ENCODE measurements around the gene UBE3D. TPM values are rescaled to one million over a fixed set of nuclear protein-coding genes. Genes with fewer than 3 reads are reported as not detected.
A peak's percentile ranks its signal among the peaks of the same experiment; 100 is the strongest.
"Not testable (repeated sequence)": the region's sequence is repeated elsewhere in the genome, so short reads cannot be mapped to it uniquely, and the experiment has no call there.

Gene UBE3D
- polyA plus RNA-seq, 1 donor from 2014 or later = 6.2 TPM

DNA sequence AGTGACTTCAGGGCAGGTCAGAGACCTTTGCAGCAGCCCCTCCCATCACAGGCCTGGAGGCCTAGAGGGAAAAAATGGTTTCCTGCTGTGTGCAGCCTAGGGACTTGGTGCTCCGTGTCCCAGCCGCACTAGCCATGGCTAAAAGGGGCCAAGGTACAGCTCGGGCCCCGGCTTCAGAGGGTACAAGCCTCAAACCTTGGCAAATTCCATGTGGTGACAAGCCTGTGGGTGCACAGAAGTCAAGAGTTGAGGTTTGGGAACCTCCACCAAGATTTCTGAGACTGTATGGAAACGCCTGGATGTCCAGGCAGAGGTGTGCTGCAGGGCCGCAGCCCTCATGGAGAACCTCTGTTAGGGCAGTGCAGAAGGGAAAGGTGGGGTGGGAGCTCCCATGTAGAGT is 34.0 kb downstream of the UBE3D start:
- H3K4me1 Mint-ChIP-seq = no peaks in the 10 kb centered on the region
- no peak overlapping the region for H3K4me3 Mint-ChIP-seq
- H3K9me3 Mint-ChIP-seq = peaks cover 4 to 13% (median 12%) of the 10 kb centered on the region in 3 donors
- H3K36me3 Mint-ChIP-seq = peaks cover 29% of the 10 kb centered on the region
- H3K27me3 Mint-ChIP-seq = no peaks in the 10 kb centered on the region
- H3K27ac Mint-ChIP-seq = no peak overlapping the region

DNA sequence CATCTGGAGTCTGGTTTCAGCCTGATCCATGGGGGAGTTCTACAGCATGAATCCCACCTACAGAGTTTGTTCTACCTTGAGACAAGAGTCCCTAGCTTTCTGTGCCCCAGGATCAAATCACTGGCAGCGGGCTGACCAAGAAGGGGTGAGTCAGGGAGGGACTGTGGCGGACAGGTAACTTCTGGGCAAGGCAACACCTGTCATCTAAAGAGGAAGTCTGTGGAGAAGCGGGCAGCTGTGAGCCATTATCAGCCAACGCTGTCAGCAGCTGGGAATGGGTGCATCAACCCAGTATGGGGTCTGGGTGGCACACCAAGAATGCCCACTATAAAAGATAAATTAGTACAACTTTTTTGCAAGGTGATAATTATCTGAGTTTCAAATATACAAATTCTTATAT is 45.9 kb downstream of the UBE3D start:
- Mint-ChIP-seq H3K27me3 (no peaks in the 10 kb centered on the region), H3K9me3 (peaks cover 0 to 5% (median 0%) of the 10 kb centered on the region in 3 donors), H3K27ac (no peak overlapping the region), H3K4me3 (no peak overlapping the region), H3K4me1 (no peaks in the 10 kb centered on the region), H3K36me3 (peaks cover 16% of the 10 kb centered on the region)

DNA sequence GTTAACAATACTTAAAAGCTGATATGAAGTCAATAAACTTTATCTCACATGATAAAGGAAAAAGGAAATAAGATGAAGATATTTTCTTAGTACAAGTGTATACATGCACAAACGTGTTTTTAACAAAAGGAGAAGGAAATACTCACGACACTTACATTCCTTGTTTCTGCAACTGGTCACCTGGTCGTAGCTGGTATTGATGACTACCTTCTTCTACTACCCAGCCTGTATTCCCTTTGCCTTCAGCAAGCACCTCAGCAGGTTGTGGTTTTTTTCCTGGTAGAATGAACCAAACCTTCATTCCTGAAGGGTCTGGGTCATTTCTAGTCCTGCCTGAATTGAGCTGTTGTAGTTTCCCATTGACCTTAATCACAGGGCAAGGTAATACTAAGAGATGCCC is 54.5 kb downstream of the UBE3D start:
- Mint-ChIP-seq H3K36me3 (peaks cover 17% of the 10 kb centered on the region), H3K4me1 (peaks cover 6 to 11% (median 9%) of the 10 kb centered on the region in 3 donors)
- H3K27ac Mint-ChIP-seq, H3K27me3 Mint-ChIP-seq, H3K4me3 Mint-ChIP-seq, H3K9me3 Mint-ChIP-seq: not testable (repeated sequence)

DNA sequence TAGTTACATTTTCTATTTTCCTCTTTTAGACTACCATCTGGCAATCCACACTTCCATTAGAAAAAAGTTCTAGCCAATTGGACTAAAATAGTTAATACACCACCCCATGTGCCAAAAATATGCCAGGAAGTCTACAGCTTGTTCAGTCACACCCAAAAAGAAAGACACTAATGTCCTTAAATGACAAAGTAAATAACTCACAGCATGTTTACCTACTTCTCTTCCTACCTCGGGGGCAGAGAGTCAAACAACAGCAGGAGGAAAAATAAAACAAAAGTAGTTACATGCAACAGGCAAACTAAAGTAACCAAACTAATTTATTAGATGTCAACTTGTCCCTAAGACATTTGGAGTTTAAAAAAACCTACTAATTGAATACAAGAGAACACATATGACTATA is 57.0 kb downstream of the UBE3D start:
- peaks cover 11% of the 10 kb centered on the region for H3K36me3 Mint-ChIP-seq
- H3K27ac Mint-ChIP-seq = no peak overlapping the region
- H3K4me3 Mint-ChIP-seq = peak overlapping the region in 1 of 4 donors; percentile 10
- peaks cover 6 to 11% (median 9%) of the 10 kb centered on the region in 3 donors for H3K4me1 Mint-ChIP-seq
- no peaks in the 10 kb centered on the region for H3K9me3 Mint-ChIP-seq
- no peaks in the 10 kb centered on the region for H3K27me3 Mint-ChIP-seq

DNA sequence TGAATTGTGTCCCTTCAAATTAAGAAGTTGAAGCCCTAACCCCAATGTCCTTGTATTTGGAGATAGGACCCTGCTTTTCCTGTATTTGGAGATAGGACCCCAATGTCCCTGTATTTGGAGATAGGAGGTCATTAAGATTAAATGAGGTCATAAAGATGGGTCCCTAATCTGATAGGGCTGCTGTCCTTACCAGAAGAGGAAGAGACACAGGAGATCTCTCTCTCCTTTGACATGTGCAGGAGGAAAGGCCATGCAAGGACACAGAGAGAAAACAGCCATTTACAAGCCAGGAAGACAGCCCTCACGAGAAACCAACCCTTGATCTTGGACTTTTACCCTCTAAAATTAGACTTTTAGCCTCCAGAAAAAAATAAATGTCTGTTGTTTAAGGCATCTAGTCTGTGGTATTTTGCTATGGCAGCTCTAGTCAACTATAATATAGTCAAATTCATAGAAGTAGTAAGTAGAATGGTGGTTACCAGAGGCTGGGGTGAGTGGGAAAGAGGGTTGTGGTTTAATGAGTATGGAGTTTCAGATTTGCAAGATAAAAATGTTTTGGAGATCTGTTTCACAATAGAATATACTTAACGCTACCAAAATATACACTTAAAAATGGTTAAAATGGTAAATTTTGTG is 59.3 kb downstream of the UBE3D start:
- H3K9me3 Mint-ChIP-seq = no peaks in the 10 kb centered on the region
- H3K27ac Mint-ChIP-seq = no peak overlapping the region
- no peaks in the 10 kb centered on the region for H3K27me3 Mint-ChIP-seq
- H3K4me3 Mint-ChIP-seq = no peak overlapping the region
- peaks cover 6 to 11% (median 9%) of the 10 kb centered on the region in 3 donors for H3K4me1 Mint-ChIP-seq
- H3K36me3 Mint-ChIP-seq = peaks cover 4% of the 10 kb centered on the region

DNA sequence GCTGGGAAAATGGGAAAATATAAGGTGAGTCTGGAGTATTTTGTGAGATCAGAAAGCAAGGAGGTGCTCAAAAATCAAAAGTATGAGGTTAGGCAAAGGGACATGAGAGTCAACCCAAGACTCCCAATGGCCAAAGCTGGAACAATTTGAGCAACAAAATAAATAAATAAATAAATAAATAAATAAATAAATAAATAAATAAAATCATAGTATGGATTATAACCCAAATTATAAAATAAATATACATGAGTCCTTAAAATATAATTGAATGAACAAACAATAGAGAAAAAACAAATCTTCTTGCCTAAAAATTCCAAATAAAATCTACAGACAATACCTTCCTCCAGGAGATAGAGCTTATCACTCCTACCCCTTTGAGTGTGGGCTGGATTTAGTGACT is 69.5 kb downstream of the UBE3D start:
- no peaks in the 10 kb centered on the region for H3K27me3 Mint-ChIP-seq
- no peaks in the 10 kb centered on the region for H3K9me3 Mint-ChIP-seq
- no peak overlapping the region for H3K4me3 Mint-ChIP-seq

DNA sequence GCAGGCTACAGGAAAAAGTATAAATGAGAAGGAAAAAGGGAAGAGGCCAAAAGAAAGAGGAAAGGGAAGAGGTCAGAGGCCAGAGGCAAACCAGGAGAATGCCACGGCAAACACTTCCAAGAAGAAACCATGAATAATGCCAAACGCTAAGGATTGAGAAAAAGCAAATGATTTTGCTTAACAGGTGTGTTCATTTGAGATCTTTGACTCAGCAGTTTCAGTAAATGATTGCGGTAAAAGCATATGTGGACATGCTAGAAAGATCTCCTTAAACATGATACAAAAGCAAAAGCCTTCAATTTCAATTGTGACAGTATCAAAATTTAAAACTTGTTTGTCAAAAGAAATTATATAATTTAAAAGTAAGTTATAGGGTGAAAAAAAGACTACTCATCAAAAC is 70.6 kb downstream of the UBE3D start:
- Mint-ChIP-seq H3K4me3 (no peak overlapping the region), H3K27me3 (no peaks in the 10 kb centered on the region), H3K9me3 (no peaks in the 10 kb centered on the region), H3K27ac (no peak overlapping the region), H3K4me1 (peaks cover 0 to 3% (median 0%) of the 10 kb centered on the region in 3 donors), H3K36me3 (peaks cover 6% of the 10 kb centered on the region)

More for the DNA sequence above, 69.5 kb downstream of the UBE3D start:
- Mint-ChIP-seq H3K4me1 (peaks cover 0 to 3% (median 0%) of the 10 kb centered on the region in 3 donors), H3K27ac (no peak overlapping the region), H3K36me3 (peaks cover 6% of the 10 kb centered on the region)

DNA sequence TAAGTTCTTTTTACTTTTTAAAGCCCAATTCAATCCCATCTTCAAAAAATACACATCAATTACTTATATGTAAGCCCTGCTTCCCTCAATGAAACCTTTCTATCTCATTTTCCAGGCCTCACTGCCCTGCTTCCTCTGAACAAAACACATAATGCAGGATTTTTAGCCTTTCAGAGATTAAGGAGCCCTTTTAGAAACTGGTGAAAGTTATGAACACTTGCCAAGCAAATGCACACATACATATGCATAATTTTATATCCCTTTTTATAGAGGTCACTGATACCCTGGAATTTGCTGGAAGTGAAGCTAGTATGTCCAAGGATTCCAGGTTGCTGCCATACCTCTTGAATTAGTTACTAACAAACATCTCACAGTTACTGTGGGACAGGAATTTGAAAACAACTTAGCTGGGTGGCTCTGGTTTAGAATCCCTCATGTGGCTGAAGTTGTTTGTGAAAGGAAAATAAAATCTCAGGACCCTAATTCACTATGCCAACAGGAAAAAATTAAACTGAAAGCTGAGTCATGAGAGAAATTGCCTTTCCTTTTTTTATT is 75.8 kb downstream of the UBE3D start:
- Mint-ChIP-seq H3K9me3 (no peaks in the 10 kb centered on the region), H3K27me3 (no peaks in the 10 kb centered on the region), H3K4me3 (no peak overlapping the region), H3K36me3 (peaks cover 7% of the 10 kb centered on the region), H3K27ac (no peak overlapping the region), H3K4me1 (peaks cover 0 to 2% (median 2%) of the 10 kb centered on the region in 3 donors)

DNA sequence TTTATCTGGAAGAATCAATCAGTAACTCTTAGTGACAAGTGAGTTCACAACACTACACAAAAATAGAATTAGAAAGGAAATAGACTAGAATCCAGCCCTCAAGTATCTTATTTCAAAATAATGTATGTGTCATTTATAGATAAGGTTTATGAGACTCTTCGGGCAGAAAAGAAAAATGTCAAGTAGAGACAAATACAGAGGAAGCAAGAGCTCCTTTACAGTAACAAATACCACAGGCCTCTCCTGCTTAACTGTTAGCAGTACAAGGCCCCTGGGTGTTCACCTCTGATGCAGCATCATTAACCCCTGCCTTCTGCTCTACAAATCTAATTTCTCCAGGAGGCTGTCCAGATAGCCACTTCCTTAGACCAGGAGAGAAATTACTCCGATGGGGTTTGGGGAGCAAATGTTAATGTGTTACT is 76.7 kb downstream of the UBE3D start:
- peaks cover 0 to 2% (median 0%) of the 10 kb centered on the region in 3 donors for H3K4me1 Mint-ChIP-seq
- H3K36me3 Mint-ChIP-seq = peaks cover 3% of the 10 kb centered on the region
- no peak overlapping the region for H3K27ac Mint-ChIP-seq
- H3K9me3 Mint-ChIP-seq = no peaks in the 10 kb centered on the region
- no peak overlapping the region for H3K4me3 Mint-ChIP-seq
- H3K27me3 Mint-ChIP-seq = no peaks in the 10 kb centered on the region

DNA sequence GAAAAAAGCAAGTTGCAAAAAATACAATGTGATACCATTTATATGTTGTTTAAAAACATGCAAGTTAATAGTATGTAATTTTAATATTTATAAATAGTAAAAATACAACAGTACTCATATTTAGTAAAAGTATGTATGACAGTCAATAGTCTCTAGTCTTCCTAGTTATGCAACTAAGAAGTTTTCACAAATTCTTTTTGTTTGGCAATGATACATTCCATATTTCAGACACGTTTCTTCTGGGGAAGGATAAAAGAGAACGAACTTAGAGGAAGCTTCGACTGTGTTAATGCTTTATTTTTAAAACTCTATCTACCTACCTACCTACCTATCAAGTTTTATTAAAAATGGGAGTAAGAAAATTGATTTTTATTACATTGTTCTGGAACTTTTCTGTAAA is 77.7 kb downstream of the UBE3D start:
- Mint-ChIP-seq H3K27ac (no peak overlapping the region), H3K36me3 (peaks cover 1% of the 10 kb centered on the region), H3K9me3 (no peaks in the 10 kb centered on the region), H3K27me3 (no peaks in the 10 kb centered on the region), H3K4me3 (no peak overlapping the region), H3K4me1 (peaks cover 0 to 2% (median 0%) of the 10 kb centered on the region in 3 donors)

DNA sequence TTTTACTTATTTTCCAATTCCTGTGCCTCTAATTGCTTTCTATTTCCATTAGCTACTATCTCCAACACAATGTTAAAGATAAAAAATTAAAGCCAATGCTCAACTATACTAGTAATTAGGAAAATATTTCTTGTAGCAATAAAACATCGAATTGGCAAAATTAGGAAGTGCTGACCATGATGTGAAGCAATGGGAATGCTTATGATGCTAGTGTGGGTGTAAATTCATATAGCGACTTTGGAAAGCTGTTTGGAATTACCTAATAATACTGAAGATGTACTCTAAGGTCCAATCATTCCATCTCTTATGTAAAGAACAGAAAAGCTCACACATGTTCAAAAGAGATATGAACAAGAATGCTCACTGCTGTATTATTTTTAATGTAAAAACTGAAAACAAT is 78.2 kb downstream of the UBE3D start:
- H3K36me3 Mint-ChIP-seq = peaks cover 1% of the 10 kb centered on the region
- peaks cover 0 to 2% (median 0%) of the 10 kb centered on the region in 3 donors for H3K4me1 Mint-ChIP-seq
- no peak overlapping the region for H3K27ac Mint-ChIP-seq
- no peaks in the 10 kb centered on the region for H3K9me3 Mint-ChIP-seq
- no peaks in the 10 kb centered on the region for H3K27me3 Mint-ChIP-seq
- H3K4me3 Mint-ChIP-seq = no peak overlapping the region

DNA sequence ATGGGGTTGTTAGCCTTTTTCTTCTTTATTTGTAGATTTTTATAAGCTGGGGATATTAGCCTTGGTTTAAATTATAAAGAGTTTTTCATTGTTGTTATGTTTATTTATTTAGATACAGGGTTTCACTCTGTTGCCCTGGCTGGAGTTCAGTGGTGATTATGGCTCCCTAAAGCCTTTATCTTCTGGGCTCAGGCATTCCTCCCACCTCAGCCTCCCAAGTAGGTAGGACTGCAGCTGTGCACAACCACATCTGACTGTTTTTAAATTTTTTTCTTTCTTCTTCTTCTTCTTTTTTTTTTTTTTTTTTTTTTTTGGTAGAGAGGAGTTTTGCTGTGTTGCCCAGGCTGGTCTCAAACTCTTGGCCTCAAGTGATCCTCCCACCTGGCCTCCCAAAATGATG is 80.9 kb downstream of the UBE3D start:
- Mint-ChIP-seq H3K27ac (no peak overlapping the region), H3K4me1 (peaks cover 0 to 2% (median 0%) of the 10 kb centered on the region in 3 donors), H3K27me3 (no peaks in the 10 kb centered on the region), H3K4me3 (no peak overlapping the region), H3K36me3 (peaks cover 3% of the 10 kb centered on the region), H3K9me3 (no peaks in the 10 kb centered on the region)

DNA sequence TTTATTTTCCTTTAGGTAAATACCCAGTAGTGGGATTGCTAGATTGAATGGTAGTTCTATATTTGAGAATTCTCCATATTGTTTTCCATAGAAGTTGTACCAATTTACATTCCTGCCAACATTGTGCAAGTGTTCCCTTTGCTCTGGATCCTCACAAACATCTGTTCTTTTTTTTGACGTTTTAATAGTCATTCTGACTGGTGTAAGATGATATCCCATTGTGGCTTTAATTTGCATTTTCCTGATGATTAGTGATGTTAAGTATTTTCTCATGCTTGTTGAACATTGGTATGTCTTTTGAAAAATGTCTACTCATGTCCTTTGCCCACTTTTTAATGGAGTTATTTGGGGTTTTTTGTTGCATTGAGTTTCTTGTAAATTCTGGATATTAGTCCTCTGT is 85.6 kb downstream of the UBE3D start:
- Mint-ChIP-seq H3K4me1 (peaks cover 0 to 5% (median 1%) of the 10 kb centered on the region in 3 donors), H3K9me3 (no peaks in the 10 kb centered on the region), H3K27ac (no peak overlapping the region), H3K4me3 (no peak overlapping the region), H3K36me3 (peaks cover 7% of the 10 kb centered on the region), H3K27me3 (no peaks in the 10 kb centered on the region)

DNA sequence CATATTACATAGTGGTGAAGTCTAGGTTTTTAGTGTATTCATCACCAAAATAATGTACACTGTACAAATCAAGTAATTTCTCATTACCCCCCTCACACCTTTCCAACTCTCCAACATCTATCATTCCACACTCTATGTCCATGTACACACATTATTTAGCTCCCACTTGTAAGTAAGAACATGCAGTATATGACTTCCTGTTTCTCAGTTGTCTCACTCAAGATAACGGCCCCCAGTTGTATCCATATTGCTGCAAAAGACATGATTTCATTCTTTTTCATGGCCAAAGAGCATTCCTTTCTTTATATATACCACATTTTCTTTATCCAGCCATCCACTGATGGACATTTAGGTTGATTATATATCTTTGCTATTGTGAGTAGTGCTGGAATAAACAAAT is 86.0 kb downstream of the UBE3D start:
- H3K36me3 Mint-ChIP-seq = peaks cover 7% of the 10 kb centered on the region
- no peak overlapping the region for H3K27ac Mint-ChIP-seq
- H3K27me3 Mint-ChIP-seq = no peaks in the 10 kb centered on the region
- no peaks in the 10 kb centered on the region for H3K9me3 Mint-ChIP-seq
- peaks cover 0 to 4% (median 1%) of the 10 kb centered on the region in 3 donors for H3K4me1 Mint-ChIP-seq
- H3K4me3 Mint-ChIP-seq = no peak overlapping the region

DNA sequence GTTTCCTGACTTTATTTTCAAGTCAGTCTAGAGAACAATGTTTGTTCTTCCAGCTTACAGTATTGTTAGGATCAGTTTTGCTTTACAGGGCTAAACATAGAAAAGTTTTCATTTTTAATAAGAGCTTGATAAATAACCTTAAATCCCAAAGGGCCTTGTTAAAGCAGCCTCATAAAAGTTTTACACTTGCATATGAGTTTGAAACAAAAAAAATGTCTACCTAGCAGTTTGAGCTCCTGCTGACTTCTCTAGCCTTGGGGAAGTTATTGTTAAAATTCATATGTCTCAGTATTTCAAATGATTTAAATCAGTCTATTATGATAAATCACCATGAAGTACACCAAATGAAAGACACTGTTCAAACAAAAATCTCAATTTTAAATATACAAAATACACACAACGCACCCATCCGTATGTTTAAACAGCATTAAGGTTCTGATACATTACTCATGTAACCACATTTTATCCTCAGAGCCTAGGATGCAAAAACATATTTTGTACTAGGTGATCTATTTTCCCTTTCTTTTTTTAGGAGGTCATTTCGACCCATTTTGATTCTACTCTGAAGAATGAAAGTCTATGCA is 87.2 kb downstream of the UBE3D start:
- H3K4me3 Mint-ChIP-seq = no peak overlapping the region
- H3K36me3 Mint-ChIP-seq = peaks cover 7% of the 10 kb centered on the region
- peaks cover 0 to 4% (median 1%) of the 10 kb centered on the region in 3 donors for H3K4me1 Mint-ChIP-seq
- no peak overlapping the region for H3K27ac Mint-ChIP-seq
- H3K27me3 Mint-ChIP-seq = no peaks in the 10 kb centered on the region
- H3K9me3 Mint-ChIP-seq = no peaks in the 10 kb centered on the region

DNA sequence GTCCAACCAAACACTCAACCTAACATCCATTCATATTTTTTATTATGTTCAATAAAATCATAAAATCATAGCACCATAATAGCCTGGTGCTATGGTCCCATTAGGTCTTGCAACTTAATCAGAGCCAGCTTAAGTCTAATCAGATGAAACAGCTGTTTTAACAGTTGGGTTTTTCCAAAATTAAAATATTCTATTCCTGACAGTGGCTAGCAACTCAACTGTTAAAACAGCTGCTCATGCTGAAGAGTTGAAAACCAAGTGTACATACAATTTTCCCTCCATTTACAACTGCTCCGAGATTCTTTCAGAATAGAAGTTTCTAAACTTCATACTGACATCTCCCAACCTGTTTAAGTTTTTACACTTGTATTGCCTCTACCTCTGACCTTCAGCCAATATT is 89.5 kb downstream of the UBE3D start:
- H3K36me3 Mint-ChIP-seq = peaks cover 7% of the 10 kb centered on the region
- H3K27me3 Mint-ChIP-seq = no peaks in the 10 kb centered on the region
- H3K4me1 Mint-ChIP-seq = peaks cover 0 to 4% (median 1%) of the 10 kb centered on the region in 3 donors
- H3K4me3 Mint-ChIP-seq = no peak overlapping the region
- no peak overlapping the region for H3K27ac Mint-ChIP-seq
- no peaks in the 10 kb centered on the region for H3K9me3 Mint-ChIP-seq

Measured in IgD-negative memory B cell (primary cell).